Smooth muscle cell (in vitro differentiated cells): ENCODE measurements around the gene LRP1. TPM values are rescaled to one million over a fixed set of nuclear protein-coding genes. Genes with fewer than 3 reads are reported as not detected.

Source experiments
- DNase-seq: peaks from one replicate; lab custom pipeline; 2025; ENCODE audit not compliant: unreplicated experiment; lab: John Stamatoyannopoulos, UW
- H2AFZ ChIP-seq: fragments of 200-600 bp; sonication (generic); 2 replicates; pipeline ENCODE4 v1.6.0; 2016; ENCODE audit warnings: antibody characterized with exemption, low read depth, mild to moderate bottlenecking
- H3F3A ChIP-seq: fragments of 200-600 bp; sonication (generic); 2 replicates; pipeline ENCODE4 v1.6.0; 2017; ENCODE audit warnings: antibody characterized with exemption, low read depth
- H3K27ac ChIP-seq: fragments of 200-600 bp; sonication (generic); 2 replicates; pipeline ENCODE4 v1.5.1; 2016; ENCODE audit warnings: low read depth, mild to moderate bottlenecking
- H3K27me3 ChIP-seq: fragments of 200-600 bp; sonication (generic); 2 replicates; pipeline ENCODE4 v1.6.1; 2016; ENCODE audit warnings: low read depth, mild to moderate bottlenecking
- H3K36me3 ChIP-seq: fragments of 200-600 bp; sonication (generic); 2 replicates; pipeline ENCODE4 v1.5.1; 2016; ENCODE audit warnings: low read depth
- H3K4me1 ChIP-seq: fragments of 200-600 bp; sonication (generic); 2 replicates; pipeline ENCODE4 v1.5.1; 2016; ENCODE audit warnings: low read depth
- H3K4me2 ChIP-seq: fragments of 200-600 bp; sonication (generic); 2 replicates; pipeline ENCODE4 v1.6.0; 2016; ENCODE audit warnings: mild to moderate bottlenecking
- H3K4me3 ChIP-seq: fragments of 200-600 bp; sonication (generic); 2 replicates; pipeline ENCODE4 v1.5.1; 2016; ENCODE audit warnings: mild to moderate bottlenecking
- H3K79me2 ChIP-seq: fragments of 200-600 bp; sonication (generic); 2 replicates; pipeline ENCODE4 v1.6.0; 2016; ENCODE audit warnings: low read depth, mild to moderate bottlenecking
- H3K9ac ChIP-seq: fragments of 200-600 bp; sonication (generic); 2 replicates; pipeline ENCODE4 v1.6.0; 2016; ENCODE audit warnings: low read depth
- H3K9me3 ChIP-seq: fragments of 200-600 bp; sonication (generic); replicated peaks from 2 replicates; pipeline ENCODE4 v1.5.1; 2016; ENCODE audit warnings: low read depth
- H4K20me1 ChIP-seq: fragments of 200-600 bp; sonication (generic); 2 replicates; pipeline ENCODE4 v1.6.0; 2016; ENCODE audit warnings: low read depth
- CTCF ChIP-seq: fragments of 200-600 bp; sonication (generic); IDR thresholded peaks from 2 replicates; pipeline ENCODE4 v1.5.1; 2017; ENCODE audit warnings: borderline replicate concordance, mild to moderate bottlenecking, antibody characterized with exemption; ENCODE audit not compliant: insufficient read depth, poor library complexity, severe bottlenecking
- WGBS: methylation state at CpG from one replicate; pipeline ENCODE4 v1.1.7; 2016; ENCODE audit warnings: low lambda C conversion rate; 5-methylcytosine and 5-hydroxymethylcytosine counted together
- polyA plus RNA-seq: library from polyadenylated mRNA; unstranded; fragments of >200 nt; fragmentation: Nextera tagmentation; extraction: Ambion mirVana; gene quantifications from 2 replicates; pipeline ENCODE4 v1.2.1, GENCODE V29; 2016
- total RNA-seq: library from RNA; depleted of rRNA; stranded (reverse); fragments of >200 nt; gene quantifications from 2 replicates; pipeline ENCODE4 v1.2.3, GENCODE V29; 2014

The LRP1 gene
- total and polyA plus RNA-seq, 2 experiments from 2014 or later, result 75.3 to 95.4 TPM

DNA sequence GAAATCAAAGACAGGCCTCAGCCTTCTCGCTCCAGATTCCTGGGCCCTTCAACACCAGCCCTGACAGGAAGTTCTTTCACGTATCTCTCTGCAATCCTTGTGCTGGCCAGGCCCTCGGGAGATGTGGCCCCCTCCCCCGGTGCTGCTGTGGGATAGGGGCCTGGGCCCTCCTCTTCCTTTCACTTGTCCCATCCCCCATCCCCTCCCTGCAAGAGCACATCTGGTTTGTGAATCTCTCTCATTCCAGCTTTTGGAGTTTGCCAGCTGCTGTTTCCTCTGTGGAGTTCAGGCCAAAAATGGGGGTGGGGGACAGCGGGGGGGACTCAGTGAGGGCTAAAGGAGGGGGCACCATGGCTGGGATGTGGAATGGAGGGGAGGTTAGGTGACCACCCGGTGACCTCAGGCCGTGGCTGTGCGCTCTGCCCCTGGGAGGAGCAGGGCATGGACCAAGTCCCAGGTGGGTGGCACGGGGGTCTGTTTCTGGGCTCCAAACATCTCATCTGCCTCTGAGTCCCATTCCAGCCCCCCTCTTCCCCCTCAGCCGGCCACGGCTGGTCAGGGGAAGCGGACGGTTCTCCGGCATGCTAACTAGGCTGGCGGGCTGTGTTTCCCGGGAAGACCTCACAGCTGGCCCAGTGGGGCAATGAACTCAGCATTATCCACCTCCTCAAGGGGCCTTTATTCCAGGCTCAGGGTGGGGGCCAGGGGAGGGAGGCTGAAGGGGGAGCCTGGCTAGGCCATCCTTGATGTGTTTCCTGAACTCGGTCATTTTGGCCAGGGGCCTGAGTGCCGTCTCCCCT, 7.4 kb downstream of the LRP1 start:
- Histone ChIP-seq H3K4me3 (no peak overlapping the region), H3K4me1 (peaks cover 40% of the 10 kb centered on the region), H4K20me1 (peaks cover 100% of the 10 kb centered on the region), H3K79me2 (peaks cover 77% of the 10 kb centered on the region), H3K4me2 (peak overlapping the region; percentile 27), H3K27me3 (no peaks in the 10 kb centered on the region), H3K9me3 (no peaks in the 10 kb centered on the region), H3K9ac (no peak overlapping the region), H3F3A (peaks cover 7% of the 10 kb centered on the region), H3K36me3 (no peaks in the 10 kb centered on the region), H2AFZ (no peak overlapping the region), H3K27ac (peak overlapping the region; percentile 92)
- no peak for DNase-seq
- TF ChIP-seq CTCF, result no peak
- 41% methylated on average over 18 of the region's 18 CpGs for WGBS

GRCh38 chr12:57138526-57139272, 10.4 kb downstream of the LRP1 start:
- no peak overlapping the region for H3K27ac ChIP-seq
- no peak overlapping the region for H3K4me3 ChIP-seq
- H3K9ac ChIP-seq, result no peak overlapping the region
- H3K36me3 ChIP-seq, result peaks cover 6% of the 10 kb centered on the region
- H3K4me1 ChIP-seq, result peaks cover 16% of the 10 kb centered on the region
- H3K9me3 ChIP-seq, result no peaks in the 10 kb centered on the region
- H2AFZ ChIP-seq, result no peak overlapping the region
- WGBS, result 87% methylated on average over 13 of the region's 13 CpGs
- no peak for TF ChIP-seq CTCF
- H3K79me2 ChIP-seq, result peaks cover 72% of the 10 kb centered on the region
- peaks cover 100% of the 10 kb centered on the region for H4K20me1 ChIP-seq
- no peaks in the 10 kb centered on the region for H3K27me3 ChIP-seq
- no peak overlapping the region for H3K4me2 ChIP-seq
- no peak for DNase-seq
- H3F3A ChIP-seq, result no peaks in the 10 kb centered on the region

- WGBS, result 87% methylated on average over 6 of the region's 6 CpGs
- no peaks in the 10 kb centered on the region for H3K9me3 ChIP-seq
- H2AFZ ChIP-seq, result no peak overlapping the region
- H3K4me3 ChIP-seq, result no peak overlapping the region
- no peak overlapping the region for H3K9ac ChIP-seq
- H3K27me3 ChIP-seq, result no peaks in the 10 kb centered on the region
- no peak for TF ChIP-seq CTCF
- DNase-seq, result no peak
- peaks cover 6% of the 10 kb centered on the region for H3K36me3 ChIP-seq
- peaks cover 4% of the 10 kb centered on the region for H3F3A ChIP-seq
- peaks cover 66% of the 10 kb centered on the region for H3K79me2 ChIP-seq
- H3K4me2 ChIP-seq, result no peak overlapping the region
- no peak overlapping the region for H3K27ac ChIP-seq
- peaks cover 100% of the 10 kb centered on the region for H4K20me1 ChIP-seq
- peaks cover 9% of the 10 kb centered on the region for H3K4me1 ChIP-seq
Measured at GRCh38 chr12:57139796-57140649, 11.7 kb downstream of the LRP1 start.
